ENCODE measurements around the gene COL23A1. TPM values are rescaled to one million over a fixed set of nuclear protein-coding genes. Genes with fewer than 3 reads are reported as not detected.

The COL23A1 gene
- total RNA-seq, 1 donor from 2014 or later = 2.9 TPM

DNA sequence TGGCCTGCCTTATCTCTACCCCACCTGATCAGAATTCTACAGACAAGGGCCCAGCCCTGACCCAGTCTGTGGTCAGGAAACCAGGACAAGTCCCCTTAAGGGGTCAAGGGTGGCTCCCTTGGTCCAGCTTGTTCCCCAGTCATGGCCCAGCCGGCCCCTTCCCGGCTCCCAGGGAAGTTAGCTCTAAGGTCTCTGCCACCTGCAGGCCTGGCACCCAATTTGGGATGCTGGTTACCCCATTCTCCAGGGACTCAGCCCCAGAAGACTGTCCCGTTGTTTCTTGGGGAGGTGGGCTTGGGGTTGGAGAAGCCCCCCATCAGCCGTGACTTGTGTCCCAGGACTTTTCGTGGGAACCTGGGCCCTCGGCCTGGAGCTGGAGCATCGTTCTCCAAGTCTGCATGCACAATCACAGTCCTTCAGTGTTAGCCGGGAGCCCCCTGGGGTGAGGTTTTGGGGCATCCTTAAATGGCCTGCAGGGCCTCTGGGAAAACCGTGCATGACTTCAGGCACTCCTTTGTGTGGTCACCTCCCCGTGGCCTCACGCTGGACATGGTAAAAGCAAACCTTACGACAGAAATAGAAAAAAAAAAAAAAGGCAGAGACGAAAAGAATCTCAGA lies 206.8 kb downstream of the COL23A1 start:
- Mint-ChIP-seq H3K27me3 (ENCODE audit: unreplicated experiment) (peaks cover 6% of the 10 kb centered on the region), H3K4me1 (ENCODE audit: low read depth, unreplicated experiment) (peaks cover 12% of the 10 kb centered on the region), H3K27ac (ENCODE audit: unreplicated experiment) (no peak overlapping the region), H3K4me3 (ENCODE audit: unreplicated experiment) (no peak overlapping the region), H3K9me3 (ENCODE audit: unreplicated experiment) (peaks cover 4% of the 10 kb centered on the region), H3K36me3 (ENCODE audit: unreplicated experiment) (no peaks in the 10 kb centered on the region)
- peak; percentile 6 for DNase-seq
- TF ChIP-seq, protein P1, sequence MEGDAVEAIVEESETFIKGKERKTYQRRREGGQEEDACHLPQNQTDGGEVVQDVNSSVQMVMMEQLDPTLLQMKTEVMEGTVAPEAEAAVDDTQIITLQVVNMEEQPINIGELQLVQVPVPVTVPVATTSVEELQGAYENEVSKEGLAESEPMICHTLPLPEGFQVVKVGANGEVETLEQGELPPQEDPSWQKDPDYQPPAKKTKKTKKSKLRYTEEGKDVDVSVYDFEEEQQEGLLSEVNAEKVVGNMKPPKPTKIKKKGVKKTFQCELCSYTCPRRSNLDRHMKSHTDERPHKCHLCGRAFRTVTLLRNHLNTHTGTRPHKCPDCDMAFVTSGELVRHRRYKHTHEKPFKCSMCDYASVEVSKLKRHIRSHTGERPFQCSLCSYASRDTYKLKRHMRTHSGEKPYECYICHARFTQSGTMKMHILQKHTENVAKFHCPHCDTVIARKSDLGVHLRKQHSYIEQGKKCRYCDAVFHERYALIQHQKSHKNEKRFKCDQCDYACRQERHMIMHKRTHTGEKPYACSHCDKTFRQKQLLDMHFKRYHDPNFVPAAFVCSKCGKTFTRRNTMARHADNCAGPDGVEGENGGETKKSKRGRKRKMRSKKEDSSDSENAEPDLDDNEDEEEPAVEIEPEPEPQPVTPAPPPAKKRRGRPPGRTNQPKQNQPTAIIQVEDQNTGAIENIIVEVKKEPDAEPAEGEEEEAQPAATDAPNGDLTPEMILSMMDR (IDR thresholded peaks at IDR 0.05; ENCODE audit: partially characterized antibody, unreplicated experiment) = no peak

DNA sequence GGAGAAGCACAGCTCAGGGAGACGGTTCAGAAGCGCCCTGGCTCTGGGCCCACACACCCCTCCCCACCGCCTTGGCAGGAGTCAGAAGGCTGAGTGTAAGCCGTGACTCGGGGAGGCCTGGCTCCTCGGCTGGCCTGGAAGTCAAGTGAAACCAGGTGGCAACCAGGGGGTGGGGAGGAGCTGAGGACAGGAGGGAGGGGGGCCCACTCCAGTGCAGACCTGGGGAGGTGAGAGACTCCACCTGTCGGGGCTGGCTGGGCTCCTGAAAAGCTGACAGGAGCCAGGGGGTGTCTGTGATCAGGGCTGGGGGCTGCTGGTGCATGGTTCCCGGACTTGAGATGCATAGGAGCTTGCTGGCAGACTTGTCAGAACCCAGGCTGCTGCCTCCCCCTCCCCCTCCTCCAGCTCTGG lies 207.4 kb downstream of the COL23A1 start:
- no peak overlapping the region for H3K4me3 Mint-ChIP-seq (ENCODE audit: unreplicated experiment)
- peak; percentile 13 for DNase-seq
- H3K36me3 Mint-ChIP-seq (ENCODE audit: unreplicated experiment) = no peaks in the 10 kb centered on the region
- TF ChIP-seq, protein P1 (IDR thresholded peaks at IDR 0.05; ENCODE audit: partially characterized antibody, unreplicated experiment) = no peak
- peaks cover 6% of the 10 kb centered on the region for H3K9me3 Mint-ChIP-seq (ENCODE audit: unreplicated experiment)
- peaks cover 6% of the 10 kb centered on the region for H3K27me3 Mint-ChIP-seq (ENCODE audit: unreplicated experiment)
- H3K27ac Mint-ChIP-seq (ENCODE audit: unreplicated experiment) = no peak overlapping the region
- H3K4me1 Mint-ChIP-seq (ENCODE audit: low read depth, unreplicated experiment) = peaks cover 12% of the 10 kb centered on the region

DNA sequence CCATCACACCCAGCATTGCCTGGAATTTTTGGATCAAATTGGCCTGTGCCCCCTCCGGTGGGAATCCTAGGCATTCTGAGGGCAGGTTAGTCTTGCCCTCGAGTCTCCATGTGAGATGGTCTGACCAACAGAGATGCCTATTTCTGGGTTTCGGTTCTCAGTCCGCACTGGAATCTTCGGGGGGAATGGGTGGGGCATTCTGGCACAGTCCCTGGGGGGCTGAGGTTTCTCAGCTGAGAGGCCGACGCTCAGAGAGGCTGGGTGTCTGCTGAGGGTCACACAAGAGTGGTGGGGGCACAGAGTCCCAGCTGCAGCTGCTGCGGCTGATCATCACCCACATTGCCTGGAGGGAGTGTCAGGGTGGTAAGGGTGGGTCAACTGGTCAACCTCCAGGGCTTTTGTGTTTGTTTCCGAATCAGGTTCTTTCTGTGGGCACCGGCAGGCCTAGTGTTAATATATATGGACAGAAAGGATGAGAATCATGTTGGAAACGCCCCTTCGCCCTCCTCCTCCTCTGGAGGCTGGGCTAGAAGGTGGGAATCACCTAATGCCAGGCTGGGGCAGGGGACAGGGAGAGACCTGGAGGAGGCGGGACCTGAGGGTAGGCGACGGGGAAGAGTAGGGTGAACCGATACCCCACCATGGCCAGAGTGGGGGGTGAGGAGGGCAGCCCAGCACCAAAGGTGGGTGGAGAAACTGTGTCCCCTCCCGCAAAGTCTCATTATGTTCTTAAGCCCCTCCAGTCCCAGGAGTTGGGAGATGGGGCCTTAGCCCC lies 208.1 kb downstream of the COL23A1 start:
- Mint-ChIP-seq H3K4me3 (ENCODE audit: unreplicated experiment) (no peak overlapping the region), H3K4me1 (ENCODE audit: low read depth, unreplicated experiment) (peaks cover 12% of the 10 kb centered on the region), H3K36me3 (ENCODE audit: unreplicated experiment) (no peaks in the 10 kb centered on the region), H3K27ac (ENCODE audit: unreplicated experiment) (no peak overlapping the region), H3K27me3 (ENCODE audit: unreplicated experiment) (peaks cover 8% of the 10 kb centered on the region), H3K9me3 (ENCODE audit: unreplicated experiment) (peaks cover 6% of the 10 kb centered on the region)
- TF ChIP-seq, protein P1 (IDR thresholded peaks at IDR 0.05; ENCODE audit: partially characterized antibody, unreplicated experiment) = no peak
- peak; percentile 5 for DNase-seq

DNA sequence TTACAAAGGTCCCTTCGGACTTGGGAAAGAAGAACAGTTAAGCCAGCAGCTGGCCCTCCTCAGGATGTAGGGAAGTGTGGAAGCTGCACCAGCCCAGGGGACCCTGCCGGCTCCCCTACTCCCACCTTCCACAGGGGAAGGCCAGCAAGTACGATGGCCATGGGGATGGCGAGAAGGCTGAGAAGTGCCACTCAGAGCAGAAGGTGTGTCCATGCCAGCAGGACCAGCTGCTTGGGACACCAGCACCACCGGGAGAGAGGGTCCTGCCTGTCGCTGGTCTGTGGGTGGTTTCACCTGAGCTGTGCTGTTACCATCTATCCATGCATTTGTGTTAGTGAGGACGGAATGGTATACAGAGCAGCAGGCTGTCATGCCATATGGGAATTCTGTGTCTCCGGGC lies 209.0 kb downstream of the COL23A1 start:
- no peak overlapping the region for H3K4me3 Mint-ChIP-seq (ENCODE audit: unreplicated experiment)
- H3K4me1 Mint-ChIP-seq (ENCODE audit: low read depth, unreplicated experiment) = peaks cover 12% of the 10 kb centered on the region

More for the DNA sequence above, 209.0 kb downstream of the COL23A1 start:
- Mint-ChIP-seq H3K36me3 (ENCODE audit: unreplicated experiment) (no peaks in the 10 kb centered on the region), H3K9me3 (ENCODE audit: unreplicated experiment) (peaks cover 6% of the 10 kb centered on the region), H3K27ac (ENCODE audit: unreplicated experiment) (no peak overlapping the region), H3K27me3 (ENCODE audit: unreplicated experiment) (peaks cover 8% of the 10 kb centered on the region)
- TF ChIP-seq, protein P1 (IDR thresholded peaks at IDR 0.05; ENCODE audit: partially characterized antibody, unreplicated experiment) = no peak
- DNase-seq = no peak

Data from glutamatergic neuron (in vitro differentiated cells).